Epithelial cell of esophagus (primary cell): ENCODE results near the gene RPL32.
A peak's percentile ranks its signal among the peaks of the same experiment; 100 is the strongest.

Experiments
- DNase-seq: peaks from one replicate; pipeline ENCODE4 v3.0.0; 2010; ENCODE audit warnings: low read depth
- H3K4me3 ChIP-seq: 2 replicates; pipeline ENCODE4 v1.5.1; 2011; ENCODE audit warnings: mild to moderate bottlenecking, low read length, control low read depth
- TF ChIP-seq, protein P1 (sequence below): IDR thresholded peaks from 2 replicates; pipeline ENCODE4 v1.5.1; 2011; ENCODE audit warnings: low read depth, mild to moderate bottlenecking, low read length, control low read depth, inconsistent platforms; ENCODE audit not compliant: insufficient read depth; ENCODE audit errors: missing control alignments

The RPL32 gene

DNA sequence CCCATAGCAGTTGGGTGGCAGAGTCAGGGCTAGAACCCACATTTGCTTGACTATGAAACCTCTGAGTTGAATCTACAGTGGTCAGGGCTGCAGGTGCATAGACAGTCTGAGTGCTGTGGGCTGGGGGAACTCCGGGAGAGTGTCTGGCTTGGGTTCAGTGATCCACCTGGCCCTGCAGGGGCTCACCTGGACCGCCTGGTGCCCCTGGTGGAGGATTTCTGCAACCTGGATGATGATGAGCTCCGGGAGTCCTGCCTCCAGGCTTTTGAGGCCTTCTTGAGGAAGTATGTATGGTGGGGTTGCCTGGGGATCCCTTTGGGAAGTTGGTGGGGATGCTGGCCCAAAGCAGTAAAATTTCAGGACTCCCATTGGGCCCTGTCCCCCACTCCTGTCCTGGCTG is 28.6 kb downstream of the RPL32 start:
- H3K4me3 ChIP-seq: no peak overlapping the region
- TF ChIP-seq, protein P1, sequence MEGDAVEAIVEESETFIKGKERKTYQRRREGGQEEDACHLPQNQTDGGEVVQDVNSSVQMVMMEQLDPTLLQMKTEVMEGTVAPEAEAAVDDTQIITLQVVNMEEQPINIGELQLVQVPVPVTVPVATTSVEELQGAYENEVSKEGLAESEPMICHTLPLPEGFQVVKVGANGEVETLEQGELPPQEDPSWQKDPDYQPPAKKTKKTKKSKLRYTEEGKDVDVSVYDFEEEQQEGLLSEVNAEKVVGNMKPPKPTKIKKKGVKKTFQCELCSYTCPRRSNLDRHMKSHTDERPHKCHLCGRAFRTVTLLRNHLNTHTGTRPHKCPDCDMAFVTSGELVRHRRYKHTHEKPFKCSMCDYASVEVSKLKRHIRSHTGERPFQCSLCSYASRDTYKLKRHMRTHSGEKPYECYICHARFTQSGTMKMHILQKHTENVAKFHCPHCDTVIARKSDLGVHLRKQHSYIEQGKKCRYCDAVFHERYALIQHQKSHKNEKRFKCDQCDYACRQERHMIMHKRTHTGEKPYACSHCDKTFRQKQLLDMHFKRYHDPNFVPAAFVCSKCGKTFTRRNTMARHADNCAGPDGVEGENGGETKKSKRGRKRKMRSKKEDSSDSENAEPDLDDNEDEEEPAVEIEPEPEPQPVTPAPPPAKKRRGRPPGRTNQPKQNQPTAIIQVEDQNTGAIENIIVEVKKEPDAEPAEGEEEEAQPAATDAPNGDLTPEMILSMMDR: no peak
- no peak for DNase-seq

DNA sequence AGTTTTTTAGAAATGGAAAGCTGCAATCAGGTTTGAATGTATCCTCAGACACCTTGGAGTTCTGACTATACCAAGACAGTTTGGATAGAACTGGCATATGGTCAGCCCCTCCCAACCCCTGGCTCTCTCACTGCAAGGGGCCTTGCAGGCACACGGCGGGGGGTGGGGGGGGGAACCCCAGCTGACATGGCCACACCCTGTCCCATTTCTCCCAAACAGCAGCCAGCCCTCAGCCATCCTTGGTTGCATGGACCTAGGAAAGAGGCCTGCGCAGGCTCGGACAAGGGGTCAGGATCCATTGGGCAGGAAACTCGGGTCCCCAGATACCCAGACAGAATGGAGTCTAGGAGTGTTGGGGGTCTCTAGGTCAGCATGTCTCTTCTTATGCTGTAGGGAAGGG is 30.4 kb downstream of the RPL32 start:
- no peak for DNase-seq
- TF ChIP-seq, protein P1: no peak
- no peak overlapping the region for H3K4me3 ChIP-seq

DNA sequence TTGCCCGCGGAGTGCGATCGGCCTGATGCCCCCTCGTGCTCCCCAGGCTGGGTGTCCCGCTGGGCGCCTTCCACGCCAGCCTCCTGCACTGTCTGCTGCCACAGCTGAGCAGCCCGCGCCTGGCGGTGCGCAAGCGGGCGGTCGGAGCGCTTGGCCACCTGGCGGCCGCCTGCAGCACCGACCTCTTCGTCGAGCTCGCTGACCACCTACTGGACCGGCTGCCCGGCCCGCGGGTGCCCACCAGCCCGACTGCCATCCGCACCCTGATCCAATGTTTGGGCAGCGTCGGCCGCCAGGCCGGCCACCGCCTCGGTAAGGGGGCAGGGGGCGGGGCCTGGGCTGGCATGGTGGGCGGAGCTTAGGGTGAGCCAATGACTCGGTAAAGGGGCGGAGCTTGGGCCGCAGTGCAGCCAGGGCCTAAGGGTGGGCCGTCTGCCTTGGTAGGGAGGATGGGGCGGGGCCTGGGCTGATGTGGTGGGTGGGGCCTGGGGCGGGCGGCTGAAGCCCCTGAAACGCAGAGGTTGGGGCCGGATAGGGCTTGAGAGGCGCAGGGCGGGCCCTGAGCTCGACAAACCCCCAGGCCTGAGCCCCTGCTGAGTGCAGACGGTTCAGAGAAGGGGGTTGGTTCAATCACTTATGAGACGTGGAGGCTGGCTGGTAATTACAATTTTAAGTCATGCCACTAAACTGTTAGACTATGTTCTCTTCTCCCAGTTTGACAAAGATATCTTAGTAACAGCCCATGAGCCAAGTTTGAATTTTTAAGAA is 31.2 kb downstream of the RPL32 start:
- TF ChIP-seq, protein P1: peak; percentile 38
- DNase-seq: peak; percentile 88
- peak overlapping the region; percentile 52 for H3K4me3 ChIP-seq

DNA sequence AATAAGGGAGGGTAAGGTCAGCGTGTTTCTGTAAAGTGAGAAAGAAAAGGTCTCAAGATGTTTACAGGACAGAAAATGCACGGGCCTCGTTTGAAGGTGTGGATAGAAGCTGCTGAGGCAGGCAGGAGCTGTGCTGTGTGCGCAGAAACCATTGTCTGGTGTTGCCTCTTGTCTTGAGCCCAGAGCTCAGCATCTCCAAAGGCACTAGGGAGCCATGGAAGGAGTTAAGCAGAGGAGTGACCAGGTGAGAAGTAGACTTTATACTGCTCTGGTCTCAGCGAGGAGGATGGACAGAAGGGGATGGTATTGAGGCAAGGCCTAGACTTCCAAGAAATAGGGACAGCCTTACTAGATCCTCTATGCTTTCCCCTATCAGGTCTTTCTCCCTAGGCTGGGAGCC is 31.9 kb downstream of the RPL32 start:
- H3K4me3 ChIP-seq: no peak overlapping the region
- no peak for DNase-seq
- TF ChIP-seq, protein P1: no peak

DNA sequence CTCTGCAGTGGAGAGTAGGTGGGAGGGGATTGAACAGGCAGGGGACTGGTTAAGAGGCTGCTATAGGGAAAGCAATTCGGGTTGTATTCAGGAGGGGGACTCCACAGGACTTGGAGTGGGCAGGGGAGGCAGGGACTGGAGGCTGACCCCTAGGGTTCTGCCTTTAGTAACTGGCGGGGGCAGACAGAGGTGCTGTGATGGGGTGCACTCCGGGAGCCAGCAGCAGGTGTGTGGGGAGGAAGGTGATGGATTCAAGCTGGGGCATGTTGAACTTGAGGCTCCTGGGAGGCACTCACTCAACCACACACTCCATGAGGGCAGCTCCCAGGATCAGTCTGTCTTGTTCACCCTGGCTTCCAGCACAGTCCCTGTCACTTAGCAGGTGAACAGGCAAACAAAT is 32.4 kb downstream of the RPL32 start:
- DNase-seq: no peak
- TF ChIP-seq, protein P1: no peak
- H3K4me3 ChIP-seq: no peak overlapping the region

DNA sequence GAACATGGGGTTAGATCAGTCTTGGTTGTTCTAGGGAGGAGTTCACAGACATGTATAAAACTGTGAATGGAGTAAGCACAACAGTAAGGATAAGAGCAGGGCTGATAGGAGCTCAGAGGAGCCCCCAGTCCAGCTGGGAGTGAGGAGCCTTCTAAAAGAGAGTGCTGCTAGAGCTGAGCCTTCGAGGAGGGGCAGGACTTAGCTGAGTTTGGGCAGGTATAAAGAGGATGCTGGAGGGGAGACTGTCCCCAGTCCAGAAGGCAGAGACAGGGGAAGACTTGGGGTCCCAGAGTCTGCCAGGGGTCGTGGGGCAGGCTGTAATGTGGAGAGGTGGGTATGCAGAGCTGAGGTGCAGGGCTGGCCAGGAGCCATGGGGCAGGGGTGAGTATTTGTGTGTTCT is 32.8 kb downstream of the RPL32 start:
- TF ChIP-seq, protein P1: no peak
- no peak for DNase-seq
- no peak overlapping the region for H3K4me3 ChIP-seq
